Chondrocyte (in vitro differentiated cells): ENCODE data around the gene DNAJA1. TPM values are rescaled to one million over a fixed set of nuclear protein-coding genes. Genes with fewer than 3 reads are reported as not detected.
A peak's percentile ranks its signal among the peaks of the same experiment; 100 is the strongest.

Source experiments
- DNase-seq: peaks from one replicate; pipeline ENCODE4 v3.0.0; 2021; ENCODE audit warnings: mixed read lengths, low spot score
- H3K27ac Mint-ChIP-seq: one replicate; pipeline ENCODE4 v1.8.0; 2021; ENCODE audit warnings: mild to moderate bottlenecking, moderate library complexity, mixed read lengths; ENCODE audit not compliant: unreplicated experiment
- H3K27me3 Mint-ChIP-seq: 2 replicates; pipeline ENCODE4 v1.8.0; 2021; ENCODE audit warnings: low read depth, mixed read lengths
- H3K36me3 Mint-ChIP-seq: 2 replicates; pipeline ENCODE4 v1.8.0; 2021; ENCODE audit warnings: low read depth, mixed read lengths
- H3K4me1 Mint-ChIP-seq: 2 replicates; pipeline ENCODE4 v1.8.0; 2021; ENCODE audit warnings: low read depth, mild to moderate bottlenecking, mixed read lengths
- H3K4me3 Mint-ChIP-seq: one replicate; pipeline ENCODE4 v1.8.0; 2021; ENCODE audit warnings: mild to moderate bottlenecking, moderate library complexity, mixed read lengths; ENCODE audit not compliant: unreplicated experiment
- H3K9me3 Mint-ChIP-seq: 2 replicates; pipeline ENCODE4 v1.8.0; 2021; ENCODE audit warnings: low read depth, mixed read lengths
- total RNA-seq: library from RNA; stranded (reverse); gene quantifications from 3 replicates; pipeline ENCODE4 v1.2.1, GENCODE V29; 2021
- TF ChIP-seq, protein P1 (sequence below): fragments of 200-600 bp; sonication (generic); IDR thresholded peaks from 2 replicates; pipeline ENCODE4 v1.5.0; 2021; ENCODE audit warnings: antibody characterized with exemption, mild to moderate bottlenecking, moderate library complexity

The DNAJA1 gene
- total RNA-seq, 1 donor from 2014 or later = 81.9 TPM

DNA sequence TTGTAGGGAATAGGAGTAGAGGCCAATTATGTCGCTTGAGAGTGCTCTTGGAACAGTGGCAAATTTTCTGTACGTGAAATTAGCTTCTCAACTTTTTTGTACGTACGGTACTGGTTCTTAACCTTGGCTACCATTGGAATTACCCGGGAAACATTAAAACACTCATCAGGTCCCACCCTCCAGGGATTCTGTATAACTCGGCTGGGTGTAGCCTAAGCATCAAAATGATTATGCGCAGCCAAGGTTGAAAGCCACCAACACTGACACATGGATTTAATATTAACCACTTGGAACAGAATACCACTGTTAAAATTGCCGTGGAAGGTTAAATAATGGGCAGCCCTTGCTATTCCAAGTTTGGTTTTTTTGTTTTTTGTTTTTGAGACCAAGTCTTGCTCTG is 17.4 kb downstream of the DNAJA1 start:
- H3K4me1 Mint-ChIP-seq = peaks cover 17% of the 10 kb centered on the region
- no peaks in the 10 kb centered on the region for H3K9me3 Mint-ChIP-seq
- H3K4me3 Mint-ChIP-seq = no peak overlapping the region
- TF ChIP-seq, protein P1, sequence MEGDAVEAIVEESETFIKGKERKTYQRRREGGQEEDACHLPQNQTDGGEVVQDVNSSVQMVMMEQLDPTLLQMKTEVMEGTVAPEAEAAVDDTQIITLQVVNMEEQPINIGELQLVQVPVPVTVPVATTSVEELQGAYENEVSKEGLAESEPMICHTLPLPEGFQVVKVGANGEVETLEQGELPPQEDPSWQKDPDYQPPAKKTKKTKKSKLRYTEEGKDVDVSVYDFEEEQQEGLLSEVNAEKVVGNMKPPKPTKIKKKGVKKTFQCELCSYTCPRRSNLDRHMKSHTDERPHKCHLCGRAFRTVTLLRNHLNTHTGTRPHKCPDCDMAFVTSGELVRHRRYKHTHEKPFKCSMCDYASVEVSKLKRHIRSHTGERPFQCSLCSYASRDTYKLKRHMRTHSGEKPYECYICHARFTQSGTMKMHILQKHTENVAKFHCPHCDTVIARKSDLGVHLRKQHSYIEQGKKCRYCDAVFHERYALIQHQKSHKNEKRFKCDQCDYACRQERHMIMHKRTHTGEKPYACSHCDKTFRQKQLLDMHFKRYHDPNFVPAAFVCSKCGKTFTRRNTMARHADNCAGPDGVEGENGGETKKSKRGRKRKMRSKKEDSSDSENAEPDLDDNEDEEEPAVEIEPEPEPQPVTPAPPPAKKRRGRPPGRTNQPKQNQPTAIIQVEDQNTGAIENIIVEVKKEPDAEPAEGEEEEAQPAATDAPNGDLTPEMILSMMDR = no peak
- H3K27ac Mint-ChIP-seq = no peak overlapping the region
- H3K36me3 Mint-ChIP-seq = peaks cover 16% of the 10 kb centered on the region
- no peaks in the 10 kb centered on the region for H3K27me3 Mint-ChIP-seq
- DNase-seq = no peak

DNA sequence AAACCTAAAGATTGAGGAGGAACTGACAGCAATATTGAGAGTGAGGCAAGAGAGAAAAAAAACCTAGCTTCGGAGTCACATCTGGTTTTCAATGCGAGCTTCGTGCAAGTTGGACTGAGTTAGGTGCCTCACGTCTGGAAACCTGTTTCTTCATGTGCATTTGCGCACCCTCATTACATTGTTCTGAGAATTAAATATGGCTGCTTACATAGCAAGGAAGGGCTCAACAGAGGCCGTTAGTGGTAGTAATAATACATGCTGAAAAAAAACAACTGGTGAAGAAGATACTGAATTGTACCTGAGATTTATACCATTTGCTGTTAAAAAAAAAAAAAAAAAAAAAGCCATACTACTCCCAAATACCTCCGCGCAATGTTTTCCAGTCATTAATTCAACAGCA is 18.6 kb downstream of the DNAJA1 start:
- H3K36me3 Mint-ChIP-seq = peaks cover 10% of the 10 kb centered on the region
- peaks cover 17% of the 10 kb centered on the region for H3K4me1 Mint-ChIP-seq
- H3K27me3 Mint-ChIP-seq = no peaks in the 10 kb centered on the region
- TF ChIP-seq, protein P1 = no peak
- H3K27ac Mint-ChIP-seq = peak overlapping the region; percentile 95
- H3K9me3 Mint-ChIP-seq = no peaks in the 10 kb centered on the region
- no peak for DNase-seq
- H3K4me3 Mint-ChIP-seq = peak overlapping the region; percentile 80

DNA sequence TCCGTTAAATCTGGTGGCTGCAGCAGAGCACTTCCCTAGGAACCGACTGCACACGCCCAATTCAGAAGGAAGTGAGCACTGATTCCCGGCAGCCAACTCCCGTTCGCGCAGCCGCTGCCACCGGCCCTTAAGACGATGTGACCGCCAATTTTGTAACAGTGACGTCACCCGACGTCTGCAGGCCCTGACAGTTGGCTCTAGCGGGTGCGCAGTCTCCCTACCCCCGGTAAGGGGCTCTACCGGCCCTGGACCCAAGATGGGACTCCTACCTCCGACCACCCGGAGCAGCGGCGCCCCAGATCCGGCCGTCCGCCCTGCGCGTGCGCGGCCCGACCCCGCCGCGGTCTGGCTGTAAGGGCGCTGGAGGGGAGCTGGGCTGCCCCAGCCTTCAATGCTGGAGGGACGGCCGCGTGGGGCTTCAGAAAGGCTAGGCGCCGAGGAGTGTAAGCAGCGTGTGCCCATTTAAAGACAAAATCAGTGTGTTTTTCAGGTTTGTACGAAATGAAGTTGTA is 19.1 kb downstream of the DNAJA1 start:
- Mint-ChIP-seq H3K4me3 (peak overlapping the region; percentile 80), H3K27ac (peak overlapping the region; percentile 95), H3K4me1 (peaks cover 17% of the 10 kb centered on the region), H3K36me3 (peaks cover 11% of the 10 kb centered on the region), H3K27me3 (no peaks in the 10 kb centered on the region), H3K9me3 (no peaks in the 10 kb centered on the region)
- DNase-seq = no peak
- TF ChIP-seq, protein P1 = no peak

DNA sequence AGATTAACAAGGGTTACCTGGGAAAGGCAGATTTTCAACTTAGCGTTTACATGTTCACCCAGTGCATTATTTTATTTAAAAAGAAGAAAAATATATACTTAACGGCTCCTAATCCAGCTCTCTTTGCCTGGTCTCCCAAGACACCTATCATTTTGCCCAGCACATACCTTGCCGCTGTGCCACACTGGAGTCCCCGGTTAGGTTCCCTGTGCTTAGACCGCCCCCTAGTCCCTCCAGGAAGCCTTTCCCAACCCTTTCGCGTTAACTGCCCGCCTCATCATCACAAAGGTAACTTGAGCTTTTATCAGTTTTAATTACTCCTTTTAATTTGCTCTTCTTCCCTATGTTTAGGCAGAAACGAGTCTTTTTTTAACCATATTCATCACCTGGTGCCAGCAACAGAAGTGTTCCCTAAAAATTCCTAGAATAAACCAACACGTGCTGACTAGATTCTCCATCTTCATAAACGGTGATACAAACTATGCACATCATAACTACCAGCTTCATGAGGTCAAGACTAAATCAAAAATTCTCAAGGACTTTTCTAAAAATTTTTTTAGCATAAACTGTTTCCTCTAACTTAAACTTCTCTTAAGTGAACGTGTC is 19.7 kb downstream of the DNAJA1 start:
- H3K9me3 Mint-ChIP-seq = no peaks in the 10 kb centered on the region

DNA sequence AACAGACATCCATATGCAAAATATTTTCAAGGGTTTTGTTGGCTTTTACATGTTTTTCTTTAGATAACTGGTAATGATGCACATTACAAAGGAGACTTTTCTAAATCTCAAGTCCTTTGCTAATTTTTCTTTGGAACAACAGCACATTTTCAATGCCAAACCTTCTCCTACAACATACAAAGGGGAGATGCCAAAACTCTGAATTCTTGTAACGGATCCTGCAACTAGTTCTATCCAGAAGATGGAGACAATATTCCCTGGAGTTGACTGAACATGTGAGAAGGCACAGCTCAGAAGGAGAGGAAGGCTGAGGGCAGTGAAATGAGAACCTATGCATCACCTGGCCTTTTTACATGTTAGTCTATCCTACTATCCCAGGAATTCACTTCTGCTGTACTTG is 21.0 kb downstream of the DNAJA1 start:
- Mint-ChIP-seq H3K4me1 (peaks cover 17% of the 10 kb centered on the region), H3K27ac (peak overlapping the region; percentile 36), H3K4me3 (no peak overlapping the region), H3K27me3 (no peaks in the 10 kb centered on the region), H3K36me3 (peaks cover 12% of the 10 kb centered on the region), H3K9me3 (no peaks in the 10 kb centered on the region)
- DNase-seq = no peak
- TF ChIP-seq, protein P1 = no peak

More for the DNA sequence above, 19.7 kb downstream of the DNAJA1 start:
- no peak for DNase-seq
- Mint-ChIP-seq H3K4me1 (peaks cover 17% of the 10 kb centered on the region), H3K36me3 (peaks cover 12% of the 10 kb centered on the region), H3K4me3 (peak overlapping the region; percentile 80), H3K27ac (peak overlapping the region; percentile 95), H3K27me3 (no peaks in the 10 kb centered on the region)
- TF ChIP-seq, protein P1 = peak; percentile 73
